ENCODE results near the gene TMEM215.
"Not testable (repeated sequence)": the region's sequence is repeated elsewhere in the genome, so short reads cannot be mapped to it uniquely, and the experiment has no call there.

TMEM215 gene

GRCh38 chr9:32783168-32783891 is at the start of gene TMEM215:
Gene TMEM215 (plus strand): TSS chr9:32783540. CDS start chr9:32784184, 644 bp downstream.
- no peak for DNase-seq

- DNase-seq: no peak
These were observed 47.9 kb upstream of the TMEM215 start for GRCh38 chr9:32735476-32735875.

- no peak for DNase-seq
These were observed 46.0 kb upstream of the TMEM215 start for GRCh38 chr9:32737378-32737777.

GRCh38 chr9:32738501-32739172 is 44.7 kb upstream of the TMEM215 start:
- DNase-seq: peak; percentile 8

- no peak for DNase-seq
These were observed 41.6 kb upstream of the TMEM215 start for GRCh38 chr9:32741706-32742105.

GRCh38 chr9:32742296-32742695 is 41.0 kb upstream of the TMEM215 start:
- no peak for DNase-seq

GRCh38 chr9:32748013-32748412 is 35.3 kb upstream of the TMEM215 start:
- DNase-seq: no peak

- no peak for DNase-seq
These were observed 27.6 kb upstream of the TMEM215 start for GRCh38 chr9:32755730-32756129.

- DNase-seq: no peak
These were observed 19.2 kb upstream of the TMEM215 start for GRCh38 chr9:32764139-32764538.

- DNase-seq: no peak
These were observed 8.1 kb upstream of the TMEM215 start for GRCh38 chr9:32775283-32775682.

GRCh38 chr9:32776201-32776600 is 7.1 kb upstream of the TMEM215 start:
- DNase-seq: no peak

GRCh38 chr9:32782476-32783167 is 718 bp upstream of the TMEM215 start:
- DNase-seq: no peak

GRCh38 chr9:32787816-32788215 is 4.5 kb downstream of the TMEM215 start:
- DNase-seq: no peak

GRCh38 chr9:32796015-32796414 is 12.7 kb downstream of the TMEM215 start:
- not testable (repeated sequence) for DNase-seq

- no peak for DNase-seq
These were observed 18.2 kb downstream of the TMEM215 start for GRCh38 chr9:32801530-32801929.

- DNase-seq: no peak
These were observed 23.9 kb downstream of the TMEM215 start for GRCh38 chr9:32807217-32807616.

- no peak for DNase-seq
These were observed 27.9 kb downstream of the TMEM215 start for GRCh38 chr9:32811246-32811645.

- DNase-seq: no peak
These were observed 37.0 kb downstream of the TMEM215 start for GRCh38 chr9:32820322-32820721.

GRCh38 chr9:32823101-32823500 is 39.8 kb downstream of the TMEM215 start:
- no peak for DNase-seq

GRCh38 chr9:32823551-32823950 is 40.2 kb downstream of the TMEM215 start:
- DNase-seq: no peak

GRCh38 chr9:32825203-32825602 is 41.9 kb downstream of the TMEM215 start:
- DNase-seq: no peak

GRCh38 chr9:32828861-32829260 is 45.5 kb downstream of the TMEM215 start:
- no peak for DNase-seq

- no peak for DNase-seq
These were observed 49.0 kb downstream of the TMEM215 start for GRCh38 chr9:32832346-32832745.
